Mesendoderm (in vitro differentiated cells): ENCODE measurements around the gene HDAC10.
A peak's percentile ranks its signal among the peaks of the same experiment; 100 is the strongest.
"Not testable (repeated sequence)": the region's sequence is repeated elsewhere in the genome, so short reads cannot be mapped to it uniquely, and the experiment has no call there.

ENCODE experiments used
- DNase-seq: peaks from one replicate; pipeline ENCODE4 v3.0.0; 2013
- H2AK5ac ChIP-seq: 2 replicates; pipeline ENCODE4 v1.6.1; 2013; ENCODE audit warnings: low read length, inconsistent platforms
- H2BK120ac ChIP-seq: 2 replicates; pipeline ENCODE4 v1.6.1; 2013; ENCODE audit warnings: low read depth, mild to moderate bottlenecking, low read length, moderate library complexity, mixed read lengths
- H2BK15ac ChIP-seq: replicated peaks from 2 replicates; pipeline ENCODE4 v1.6.1; 2013; ENCODE audit warnings: low read depth, mild to moderate bottlenecking, moderate library complexity
- H2BK5ac ChIP-seq: 2 replicates; pipeline ENCODE4 v1.6.1; 2013; ENCODE audit warnings: low read length, inconsistent platforms
- H3K18ac ChIP-seq: 2 replicates; pipeline ENCODE4 v1.6.1; 2013; ENCODE audit warnings: mild to moderate bottlenecking, low read length, mixed read lengths
- H3K23ac ChIP-seq: one replicate; pipeline ENCODE4 v1.6.1; 2013; ENCODE audit warnings: low read length
- H3K27ac ChIP-seq: 2 replicates; pipeline ENCODE4 v1.5.1; 2013; ENCODE audit warnings: low read depth, mild to moderate bottlenecking, inconsistent platforms, low read length, moderate library complexity
- H3K27me3 ChIP-seq: 2 replicates; pipeline ENCODE4 v1.6.1; 2013; ENCODE audit warnings: low read length, control low read depth, mild to moderate bottlenecking, inconsistent platforms; ENCODE audit not compliant: insufficient read depth, poor library complexity
- H3K36me3 ChIP-seq: 2 replicates; pipeline ENCODE4 v1.6.1; 2013; ENCODE audit warnings: low read length, inconsistent platforms; ENCODE audit not compliant: control insufficient read depth, insufficient read depth
- H3K4ac ChIP-seq: one replicate; pipeline ENCODE4 v1.6.1; 2013; ENCODE audit warnings: low read depth, mild to moderate bottlenecking, low read length, moderate library complexity
- H3K4me1 ChIP-seq: 2 replicates; pipeline ENCODE4 v1.6.1; 2013; ENCODE audit warnings: low read depth, low read length, inconsistent platforms; ENCODE audit not compliant: control insufficient read depth
- H3K4me2 ChIP-seq: 2 replicates; pipeline ENCODE4 v1.6.1; 2013; ENCODE audit warnings: low read length
- H3K4me3 ChIP-seq: 2 replicates; pipeline ENCODE4 v1.5.1; 2013; ENCODE audit warnings: mild to moderate bottlenecking, low read length
- H3K56ac ChIP-seq: one replicate; pipeline ENCODE4 v1.6.1; 2013; ENCODE audit warnings: low read length
- H3K79me1 ChIP-seq: 2 replicates; pipeline ENCODE4 v1.6.1; 2013; ENCODE audit warnings: low read length, inconsistent platforms
- H3K79me2 ChIP-seq: 2 replicates; pipeline ENCODE4 v1.6.1; 2013; ENCODE audit warnings: mild to moderate bottlenecking, low read length; ENCODE audit not compliant: control insufficient read depth, insufficient read depth
- H3K9ac ChIP-seq: 2 replicates; pipeline ENCODE4 v1.6.1; 2013; ENCODE audit warnings: low read length, inconsistent platforms
- H4K5ac ChIP-seq: one replicate; pipeline ENCODE4 v1.6.1; 2013; ENCODE audit warnings: low read length
- H4K8ac ChIP-seq: one replicate; pipeline ENCODE4 v1.6.1; 2013; ENCODE audit warnings: low read depth, mild to moderate bottlenecking, control low read depth, low read length, moderate library complexity
- WGBS: extraction: QIAGEN DNeasy Blood & Tissue Kit; methylation state at CpG from one replicate; pipeline ENCODE4 v1.1.7; 2013; ENCODE audit warnings: low lambda C conversion rate, missing lambda C conversion rate; ENCODE audit not compliant: insufficient coverage; ENCODE audit errors: extremely low coverage; 5-methylcytosine and 5-hydroxymethylcytosine counted together

Gene HDAC10

DNA sequence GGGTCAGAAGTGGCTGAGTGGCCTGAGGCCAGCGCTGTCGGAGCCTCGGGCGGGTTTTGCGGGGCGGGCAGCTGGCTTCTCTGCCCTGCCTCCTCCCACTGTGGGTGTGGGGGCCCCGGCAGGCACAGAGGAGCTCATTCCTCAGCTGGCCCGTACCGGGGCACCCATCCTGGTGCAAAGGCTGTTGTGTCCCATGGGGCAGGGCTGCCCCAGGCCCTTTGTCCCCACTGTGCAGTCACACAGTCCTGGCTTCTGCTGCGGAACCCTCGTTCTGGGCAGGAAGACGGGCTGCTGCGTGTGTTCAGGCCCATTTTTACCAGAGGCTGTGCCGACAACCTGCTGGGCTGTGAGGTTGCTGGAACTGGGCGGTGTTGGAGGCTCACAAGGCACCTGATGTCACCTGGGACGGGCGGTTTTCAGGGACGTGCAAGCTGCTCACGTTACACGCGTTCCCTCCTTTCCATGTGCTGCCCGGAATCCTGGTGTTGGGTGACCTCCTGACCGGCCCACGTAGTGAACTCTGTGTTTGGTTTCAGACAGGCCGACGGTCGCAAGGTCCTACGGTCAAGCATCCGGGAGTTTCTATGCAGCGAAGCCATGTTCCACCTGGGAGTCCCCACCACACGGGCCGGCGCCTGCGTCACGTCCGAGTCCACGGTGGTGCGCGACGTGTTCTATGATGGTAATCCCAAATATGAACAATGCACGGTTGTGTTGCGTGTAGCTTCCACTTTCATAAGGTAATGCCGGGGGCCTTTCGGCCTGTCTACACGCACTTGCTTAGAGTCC is 45.1 kb downstream of the HDAC10 start:
- H3K56ac ChIP-seq, result no peak overlapping the region
- no peak overlapping the region for H4K5ac ChIP-seq
- no peak for DNase-seq
- H3K79me2 ChIP-seq, result peaks cover 7% of the 10 kb centered on the region
- H3K4me3 ChIP-seq, result no peak overlapping the region
- H3K27me3 ChIP-seq, result no peaks in the 10 kb centered on the region
- peaks cover 12% of the 10 kb centered on the region for H3K79me1 ChIP-seq
- peaks cover 3% of the 10 kb centered on the region for H3K4me1 ChIP-seq
- H2BK5ac ChIP-seq, result no peak overlapping the region
- H2AK5ac ChIP-seq, result no peak overlapping the region
- H2BK120ac ChIP-seq, result no peak overlapping the region
- H3K36me3 ChIP-seq, result no peaks in the 10 kb centered on the region
- H2BK15ac ChIP-seq, result no peak overlapping the region
- no peak overlapping the region for H4K8ac ChIP-seq
- no peak overlapping the region for H3K18ac ChIP-seq
- no peak overlapping the region for H3K27ac ChIP-seq
- H3K9ac ChIP-seq, result no peak overlapping the region
- no peak overlapping the region for H3K4me2 ChIP-seq
- no peak overlapping the region for H3K23ac ChIP-seq
- no peak overlapping the region for H3K4ac ChIP-seq
- no CpG with 5 or more reads among the region's 45 CpGs for WGBS

DNA sequence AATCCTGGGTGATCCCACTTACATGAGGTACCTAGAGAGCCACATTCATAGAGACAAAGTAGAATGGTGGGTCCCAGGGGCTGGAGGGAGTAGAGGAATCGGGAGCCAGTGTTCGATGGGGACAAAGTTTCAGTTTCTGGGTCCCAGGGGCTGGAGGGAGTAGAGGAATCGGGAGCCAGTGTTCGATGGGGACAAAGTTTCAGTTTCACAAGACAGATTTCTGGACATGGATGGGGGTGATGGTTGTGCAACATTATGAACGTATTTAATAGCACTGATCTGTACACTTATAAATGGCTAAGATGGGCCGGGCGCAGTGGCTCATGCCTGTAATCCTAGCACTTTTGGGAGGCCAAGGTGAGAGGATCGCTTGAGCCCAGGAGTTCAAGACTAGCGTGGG is 46.1 kb downstream of the HDAC10 start:
- H3K9ac ChIP-seq, H2BK15ac ChIP-seq, H2BK5ac ChIP-seq, H4K5ac ChIP-seq, H3K4me2 ChIP-seq, H3K18ac ChIP-seq, H3K56ac ChIP-seq, H3K27me3 ChIP-seq, H3K79me2 ChIP-seq, H3K36me3 ChIP-seq, H3K27ac ChIP-seq, H3K4me3 ChIP-seq, H4K8ac ChIP-seq, H3K23ac ChIP-seq, H2AK5ac ChIP-seq, H3K4me1 ChIP-seq, H2BK120ac ChIP-seq, H3K4ac ChIP-seq, DNase-seq: not testable (repeated sequence)
- WGBS, result no CpG with 5 or more reads among the region's 9 CpGs
- H3K79me1 ChIP-seq, result peaks cover 12% of the 10 kb centered on the region

DNA sequence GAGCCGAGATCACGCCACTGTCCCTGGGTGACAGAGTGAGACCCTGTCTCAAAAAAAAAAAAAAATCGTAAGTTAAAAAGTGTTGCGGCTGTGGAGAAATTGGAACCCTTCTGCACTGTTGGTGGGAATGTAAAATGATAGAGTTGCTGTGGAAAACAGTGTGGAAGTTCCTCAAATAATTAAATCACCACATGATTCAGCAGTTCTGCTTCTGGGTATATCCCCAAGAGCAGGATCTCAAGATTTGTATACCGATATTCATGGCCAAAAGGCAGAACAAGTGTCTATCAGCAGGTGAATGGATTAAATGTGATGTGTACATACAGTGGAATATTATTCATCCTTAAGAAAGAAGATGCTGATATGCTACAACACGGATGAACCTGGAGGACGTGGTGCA is 46.5 kb downstream of the HDAC10 start:
- Histone ChIP-seq H3K4me2 (no peak overlapping the region), H3K18ac (no peak overlapping the region), H3K27me3 (no peaks in the 10 kb centered on the region), H4K5ac (no peak overlapping the region), H3K4ac (no peak overlapping the region), H3K56ac (no peak overlapping the region), H3K36me3 (no peaks in the 10 kb centered on the region), H2AK5ac (no peak overlapping the region), H2BK5ac (no peak overlapping the region), H4K8ac (no peak overlapping the region), H3K27ac (no peak overlapping the region), H3K4me3 (no peak overlapping the region), H2BK120ac (no peak overlapping the region), H3K23ac (no peak overlapping the region), H3K79me1 (peaks cover 12% of the 10 kb centered on the region), H3K4me1 (peaks cover 3% of the 10 kb centered on the region), H3K9ac (no peak overlapping the region), H3K79me2 (peaks cover 7% of the 10 kb centered on the region), H2BK15ac (no peak overlapping the region)
- no peak for DNase-seq
- WGBS, result no CpG with 5 or more reads among the region's 7 CpGs

DNA sequence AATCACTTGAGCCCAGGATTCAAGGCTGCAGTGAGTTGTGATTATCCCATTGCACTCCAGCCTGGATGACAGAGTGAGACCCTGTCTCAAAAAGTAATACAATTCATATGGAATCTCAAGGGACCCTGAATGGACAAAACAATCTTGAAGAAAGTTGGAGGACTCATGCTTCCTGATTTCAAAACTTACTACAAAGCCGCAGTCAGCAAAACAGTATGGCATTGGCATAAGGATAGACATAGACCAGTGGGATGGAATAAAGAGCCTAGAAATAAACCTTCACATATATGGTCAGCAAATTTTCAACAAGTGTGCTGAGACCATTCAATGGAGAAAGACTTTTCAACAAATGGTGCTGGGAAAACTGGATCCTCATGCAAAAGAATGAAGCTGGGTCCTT is 47.8 kb downstream of the HDAC10 start:
- no peak overlapping the region for H3K4me3 ChIP-seq
- H3K23ac ChIP-seq, result no peak overlapping the region
- no peak overlapping the region for H4K5ac ChIP-seq
- H3K79me2 ChIP-seq, result peaks cover 7% of the 10 kb centered on the region
- WGBS, result no CpG with 5 or more reads among the region's 1 CpG
- H3K27me3 ChIP-seq, result no peaks in the 10 kb centered on the region
- peaks cover 3% of the 10 kb centered on the region for H3K4me1 ChIP-seq
- no peak overlapping the region for H2BK5ac ChIP-seq
- no peak overlapping the region for H3K9ac ChIP-seq
- H2BK15ac ChIP-seq, result no peak overlapping the region
- H3K56ac ChIP-seq, result no peak overlapping the region
- H3K18ac ChIP-seq, result no peak overlapping the region
- H3K36me3 ChIP-seq, result no peaks in the 10 kb centered on the region
- no peak overlapping the region for H3K4me2 ChIP-seq
- H2AK5ac ChIP-seq, result no peak overlapping the region
- peaks cover 12% of the 10 kb centered on the region for H3K79me1 ChIP-seq
- DNase-seq, result no peak
- H4K8ac ChIP-seq, result no peak overlapping the region
- no peak overlapping the region for H2BK120ac ChIP-seq
- H3K27ac ChIP-seq, result no peak overlapping the region
- H3K4ac ChIP-seq, result no peak overlapping the region

DNA sequence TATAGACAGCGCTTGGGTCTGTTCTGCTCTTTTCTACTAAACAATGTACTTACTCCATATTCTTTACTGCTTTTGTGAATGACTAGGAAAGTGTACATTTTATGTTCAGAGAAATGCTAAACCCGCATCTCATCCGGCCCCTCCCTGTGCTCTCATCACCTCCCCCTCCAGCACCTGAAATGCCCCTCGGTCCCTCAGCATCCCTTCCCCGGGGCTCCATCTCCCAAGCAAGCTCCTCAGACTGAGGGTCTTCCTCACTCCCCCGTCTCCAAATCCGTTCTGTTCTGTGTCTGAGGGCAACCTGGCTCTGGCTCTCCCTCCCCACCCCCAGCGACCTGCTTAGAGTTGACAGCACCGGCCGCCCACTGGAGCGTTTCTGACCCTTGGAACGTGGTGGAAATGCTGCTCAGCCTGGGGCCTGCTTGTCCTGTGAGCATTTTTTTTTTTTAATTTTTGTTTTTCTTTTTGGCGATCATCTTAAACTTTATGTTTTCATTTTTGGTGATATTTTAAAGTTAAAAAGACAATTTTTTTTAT is 48.9 kb downstream of the HDAC10 start:
- Histone ChIP-seq H2BK15ac (no peak overlapping the region), H3K79me1 (peaks cover 12% of the 10 kb centered on the region), H3K9ac (peak overlapping the region; percentile 81), H3K36me3 (peaks cover 2% of the 10 kb centered on the region), H3K79me2 (peaks cover 7% of the 10 kb centered on the region), H2BK120ac (no peak overlapping the region), H3K18ac (no peak overlapping the region), H3K4me2 (peak overlapping the region; percentile 84), H4K8ac (no peak overlapping the region), H3K23ac (no peak overlapping the region), H3K4me3 (no peak overlapping the region), H3K27ac (no peak overlapping the region), H3K56ac (peak overlapping the region; percentile 92), H3K4me1 (peaks cover 3% of the 10 kb centered on the region), H2BK5ac (no peak overlapping the region), H2AK5ac (no peak overlapping the region), H4K5ac (no peak overlapping the region), H3K27me3 (no peaks in the 10 kb centered on the region), H3K4ac (no peak overlapping the region)
- DNase-seq, result no peak
- no CpG with 5 or more reads among the region's 13 CpGs for WGBS
